ENCODE measurements around the gene CD2BP2.

CD2BP2 gene

DNA sequence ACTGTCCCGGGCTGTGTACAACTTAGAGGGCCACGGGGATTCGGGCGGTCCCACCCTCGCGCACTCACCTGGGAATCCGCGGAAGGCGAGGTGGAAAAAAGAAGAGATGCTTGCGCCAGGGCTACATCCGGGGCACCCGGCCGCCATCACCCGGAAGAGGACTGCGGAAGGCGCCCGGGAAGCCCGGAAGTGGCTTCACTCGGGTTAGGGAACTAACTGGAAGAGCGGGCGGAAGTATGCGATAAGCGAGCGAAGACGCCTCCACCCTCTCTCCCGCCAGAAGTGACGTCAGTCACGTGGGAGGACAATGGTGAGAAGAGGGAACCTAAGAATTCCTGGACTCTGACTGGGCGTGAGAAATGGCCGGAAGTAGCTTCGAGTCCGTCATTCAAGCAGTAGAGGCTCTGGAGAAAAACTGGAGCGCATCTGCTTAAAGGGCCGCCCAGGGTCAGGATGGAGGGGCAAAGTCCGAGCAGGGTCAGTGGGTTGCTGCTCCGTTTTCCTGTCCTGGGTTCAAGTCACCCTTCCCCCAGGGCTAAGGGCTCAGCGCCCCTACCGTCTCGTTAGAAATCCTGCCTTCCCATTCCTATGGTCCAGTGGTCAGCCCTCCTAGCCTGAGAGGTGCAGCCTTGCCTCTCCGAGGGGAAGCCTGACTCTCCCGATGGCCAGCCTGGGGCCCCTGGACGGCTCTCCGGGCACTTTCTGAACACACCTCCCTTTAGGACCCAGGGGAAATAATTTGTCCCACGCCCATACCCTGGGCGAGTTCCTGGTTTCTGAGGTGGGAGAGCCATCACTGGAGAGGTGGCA lies at the start of gene CD2BP2:
TSS of gene CD2BP2 (minus strand) at position 165 of the 810 bp plus-strand sequence. CDS start 627 bp downstream, outside the sequence.
- peak within 1 kb of the TSS; percentile 78 for H3K27ac ChIP-seq
- TF ChIP-seq, protein P1, sequence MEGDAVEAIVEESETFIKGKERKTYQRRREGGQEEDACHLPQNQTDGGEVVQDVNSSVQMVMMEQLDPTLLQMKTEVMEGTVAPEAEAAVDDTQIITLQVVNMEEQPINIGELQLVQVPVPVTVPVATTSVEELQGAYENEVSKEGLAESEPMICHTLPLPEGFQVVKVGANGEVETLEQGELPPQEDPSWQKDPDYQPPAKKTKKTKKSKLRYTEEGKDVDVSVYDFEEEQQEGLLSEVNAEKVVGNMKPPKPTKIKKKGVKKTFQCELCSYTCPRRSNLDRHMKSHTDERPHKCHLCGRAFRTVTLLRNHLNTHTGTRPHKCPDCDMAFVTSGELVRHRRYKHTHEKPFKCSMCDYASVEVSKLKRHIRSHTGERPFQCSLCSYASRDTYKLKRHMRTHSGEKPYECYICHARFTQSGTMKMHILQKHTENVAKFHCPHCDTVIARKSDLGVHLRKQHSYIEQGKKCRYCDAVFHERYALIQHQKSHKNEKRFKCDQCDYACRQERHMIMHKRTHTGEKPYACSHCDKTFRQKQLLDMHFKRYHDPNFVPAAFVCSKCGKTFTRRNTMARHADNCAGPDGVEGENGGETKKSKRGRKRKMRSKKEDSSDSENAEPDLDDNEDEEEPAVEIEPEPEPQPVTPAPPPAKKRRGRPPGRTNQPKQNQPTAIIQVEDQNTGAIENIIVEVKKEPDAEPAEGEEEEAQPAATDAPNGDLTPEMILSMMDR (conservative IDR thresholded peaks at IDR 0.05) = no peak

DNA sequence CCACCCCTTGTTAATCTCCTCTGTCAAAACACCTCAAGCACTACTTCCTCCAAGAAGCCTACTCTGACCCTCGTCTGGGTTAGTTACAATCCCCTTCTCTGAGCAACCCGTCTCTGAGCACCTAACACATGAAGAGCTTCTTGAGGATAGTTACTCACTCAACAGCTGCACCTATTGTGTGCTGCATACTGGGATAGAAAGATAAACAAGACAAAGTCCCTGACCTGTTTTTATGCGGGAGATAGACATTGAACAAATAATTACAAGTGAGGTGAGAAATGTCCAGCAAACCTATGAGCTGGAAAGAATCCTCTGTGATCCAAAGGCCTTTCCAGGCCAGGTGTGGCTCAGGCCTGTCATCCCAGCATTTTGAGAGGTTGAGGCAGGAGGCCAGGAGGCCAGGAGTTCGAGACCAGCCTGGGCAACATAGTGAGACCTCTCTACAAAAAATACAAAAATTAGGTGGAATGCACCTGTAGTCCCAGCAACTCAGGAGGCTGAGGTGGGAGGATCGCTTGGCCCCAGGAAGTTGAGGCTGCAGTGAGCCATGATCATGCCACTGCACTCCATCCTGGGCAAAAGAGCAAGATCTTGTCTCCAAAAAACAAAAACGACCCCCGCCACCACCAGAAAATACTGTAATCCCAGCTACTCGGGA lies 46.8 kb upstream of the CD2BP2 start:
- TF ChIP-seq, protein P1 (conservative IDR thresholded peaks at IDR 0.05) = no peak
- no peak overlapping the region for H3K27ac ChIP-seq

DNA sequence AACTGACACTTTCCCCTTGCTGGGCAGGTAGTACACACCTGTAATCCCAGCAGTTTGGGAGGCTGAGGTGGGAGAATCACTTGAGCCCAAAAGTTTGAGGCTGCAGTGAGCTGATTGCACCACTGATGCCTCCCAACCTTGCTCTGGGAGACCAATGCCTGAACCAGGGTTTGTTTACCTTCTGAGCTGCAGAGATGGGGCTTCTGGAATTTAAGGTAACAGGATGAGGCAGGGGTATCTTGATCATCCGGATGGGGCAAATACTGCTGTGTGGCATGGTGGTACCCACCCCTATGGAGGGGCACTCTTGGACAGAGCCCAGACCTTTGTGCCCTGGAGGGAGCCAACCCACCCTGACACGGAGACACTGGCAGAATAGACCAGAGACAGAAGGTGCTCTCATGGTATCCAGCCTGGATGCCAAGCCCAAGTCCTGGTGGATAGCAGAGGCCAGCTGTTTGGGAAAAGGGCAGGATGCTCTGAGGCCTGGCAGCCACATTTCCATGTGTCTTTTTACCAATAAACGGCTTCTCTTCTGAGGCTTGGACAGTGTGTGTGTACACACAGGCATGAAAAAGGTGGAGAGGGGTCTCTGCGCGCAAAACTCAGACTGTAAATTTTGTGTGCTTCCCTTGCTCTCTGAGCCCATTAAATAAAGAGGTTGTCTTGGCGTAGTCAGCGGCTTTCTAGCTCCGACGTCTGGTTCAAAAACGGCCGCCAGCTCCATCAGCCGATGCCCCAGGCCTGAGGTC lies 44.5 kb upstream of the CD2BP2 start:
- no peak overlapping the region for H3K27ac ChIP-seq
- TF ChIP-seq, protein P1 (conservative IDR thresholded peaks at IDR 0.05) = no peak

DNA sequence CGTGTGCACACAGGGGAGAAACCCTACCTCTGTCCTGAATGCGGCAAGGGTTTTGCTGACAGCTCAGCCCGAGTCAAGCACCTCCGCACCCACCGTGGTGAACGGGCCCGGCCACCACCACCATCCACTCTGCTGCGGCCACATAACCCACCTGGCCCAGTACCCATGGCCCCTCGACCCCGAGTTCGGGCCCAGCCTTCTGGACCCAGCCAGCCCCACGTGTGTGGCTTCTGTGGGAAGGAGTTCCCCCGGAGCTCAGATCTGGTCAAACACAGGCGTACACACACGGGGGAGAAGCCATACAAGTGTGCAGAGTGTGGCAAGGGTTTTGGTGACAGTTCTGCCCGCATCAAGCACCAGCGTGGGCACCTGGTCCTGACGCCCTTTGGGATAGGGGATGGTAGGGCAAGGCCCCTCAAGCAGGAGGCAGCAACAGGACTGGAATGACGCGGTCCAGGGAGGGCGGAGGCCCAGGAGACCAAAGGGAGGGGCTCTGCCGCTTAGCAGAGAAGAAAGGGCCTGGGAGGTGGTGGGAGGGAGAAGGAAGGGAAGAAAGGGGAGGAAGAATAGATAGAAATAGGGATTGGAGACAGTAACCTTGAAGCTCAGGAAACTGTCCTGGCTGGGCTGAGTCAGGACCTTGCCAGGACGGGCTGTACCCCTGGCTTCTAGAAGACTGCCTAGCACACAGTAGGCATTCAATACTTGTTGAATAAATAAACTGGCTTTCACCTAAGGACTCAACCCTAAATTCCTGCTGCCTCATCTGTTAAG lies 43.7 kb upstream of the CD2BP2 start:
- TF ChIP-seq, protein P1 (conservative IDR thresholded peaks at IDR 0.05) = no peak
- H3K27ac ChIP-seq = no peak overlapping the region

GRCh38 chr16:30397776-30398660 lies 42.9 kb upstream of the CD2BP2 start:
- TF ChIP-seq, protein P1 (conservative IDR thresholded peaks at IDR 0.05) = no peak
- no peak overlapping the region; the same call in 1 of the 2 replicates for H3K27ac ChIP-seq

DNA sequence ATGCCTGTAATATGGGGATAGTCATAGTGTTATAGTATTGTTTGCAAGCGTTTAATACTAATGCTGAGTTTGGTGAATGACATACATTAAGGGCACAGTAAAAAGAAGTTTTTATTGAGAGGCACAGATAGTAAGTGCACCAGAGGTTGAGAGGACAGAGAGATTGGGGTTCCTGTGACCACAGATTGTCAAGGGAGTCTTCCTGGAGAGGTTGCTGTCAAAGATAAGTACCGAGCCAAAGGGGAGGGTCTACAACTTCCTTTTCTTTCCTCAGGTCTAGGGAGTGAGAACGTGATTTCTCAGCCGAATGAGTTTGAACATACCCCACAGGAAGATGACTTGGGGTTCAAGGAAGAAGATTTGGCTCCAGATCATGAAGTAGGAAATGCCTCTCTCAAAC lies 41.9 kb upstream of the CD2BP2 start:
- peak overlapping the region; percentile 77 for H3K27ac ChIP-seq
- TF ChIP-seq, protein P1 (conservative IDR thresholded peaks at IDR 0.05) = no peak

DNA sequence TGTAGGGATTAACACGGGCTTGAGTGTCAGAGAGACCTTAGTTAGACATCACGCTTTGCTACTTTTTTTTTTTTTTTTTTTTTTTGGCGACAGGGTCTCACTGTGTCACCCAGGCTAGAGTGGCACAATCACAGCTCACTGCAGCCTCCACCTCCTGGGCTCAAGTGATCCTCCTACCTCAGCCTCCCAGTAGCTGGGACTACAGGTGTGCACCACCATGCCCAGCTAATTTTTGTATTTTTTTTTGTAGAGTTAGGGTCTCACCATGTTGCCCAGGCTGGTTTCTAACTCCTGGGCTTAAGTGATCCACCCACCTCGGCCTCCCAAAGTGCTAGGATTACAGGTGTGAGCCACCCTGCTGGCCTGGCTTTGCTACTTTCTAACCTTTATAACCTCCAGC lies 41.5 kb upstream of the CD2BP2 start:
- H3K27ac ChIP-seq = peak overlapping the region; percentile 77

All from VCaP (cell line).